ENCODE measurements around the gene CD59. TPM values are rescaled to one million over a fixed set of nuclear protein-coding genes. Genes with fewer than 3 reads are reported as not detected.

The CD59 gene
- total and polyA plus RNA-seq, 9 of the 15 experiments (the other 6 are each of a cell fraction or from before 2014, with no cell fraction given) = 38.1 to 338 (median 173) TPM

DNA sequence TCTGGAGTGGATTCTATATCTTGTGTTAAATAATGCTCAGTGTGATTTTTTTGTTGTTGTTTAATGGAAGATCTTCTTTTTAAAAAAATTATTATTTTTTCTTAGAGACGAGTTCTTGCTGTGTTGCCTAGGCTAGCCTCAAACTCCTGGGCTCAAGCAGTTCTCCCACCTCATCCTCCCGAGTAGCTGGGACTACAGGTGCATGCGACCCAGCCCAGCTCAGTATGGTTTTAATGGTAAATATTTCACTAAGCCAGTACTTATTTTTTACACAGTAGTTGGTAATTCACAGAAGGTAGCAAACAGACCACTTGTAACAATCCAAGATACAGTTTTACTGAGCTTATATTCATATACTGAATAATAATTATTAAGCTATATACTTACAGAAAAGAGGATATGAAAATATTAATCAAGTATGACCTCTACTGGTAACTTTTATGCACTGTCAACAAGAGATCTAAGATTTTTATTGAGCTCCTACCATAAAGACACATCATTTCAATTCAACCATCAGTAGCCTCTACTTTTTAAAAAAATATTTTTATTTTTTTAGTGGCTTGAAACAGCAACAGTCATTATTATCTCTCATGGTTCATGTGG is 6.1 kb upstream of the CD59 start (continued):
- TF ChIP-seq FOXA3 (CRISPR knock-in tag; conservative IDR thresholded peaks at IDR 0.05 in 1 of 2, IDR thresholded peaks at IDR 0.05 in 1 of 2) (peak in 1 of 2 experiments; percentile 64; a peak in 1 of 4 replicates), ILF3 (IDR thresholded peaks at IDR 0.05; ENCODE audit: borderline replicate concordance) (0 out of 2 replicates have a peak, but pooled peaks have one; percentile 25), LARP7 (IDR thresholded peaks at IDR 0.05) (no peak)
- TF ChIP-seq, protein P1, sequence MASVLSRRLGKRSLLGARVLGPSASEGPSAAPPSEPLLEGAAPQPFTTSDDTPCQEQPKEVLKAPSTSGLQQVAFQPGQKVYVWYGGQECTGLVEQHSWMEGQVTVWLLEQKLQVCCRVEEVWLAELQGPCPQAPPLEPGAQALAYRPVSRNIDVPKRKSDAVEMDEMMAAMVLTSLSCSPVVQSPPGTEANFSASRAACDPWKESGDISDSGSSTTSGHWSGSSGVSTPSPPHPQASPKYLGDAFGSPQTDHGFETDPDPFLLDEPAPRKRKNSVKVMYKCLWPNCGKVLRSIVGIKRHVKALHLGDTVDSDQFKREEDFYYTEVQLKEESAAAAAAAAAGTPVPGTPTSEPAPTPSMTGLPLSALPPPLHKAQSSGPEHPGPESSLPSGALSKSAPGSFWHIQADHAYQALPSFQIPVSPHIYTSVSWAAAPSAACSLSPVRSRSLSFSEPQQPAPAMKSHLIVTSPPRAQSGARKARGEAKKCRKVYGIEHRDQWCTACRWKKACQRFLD (CRISPR knock-in tag; IDR thresholded peaks at IDR 0.05) = no peak

DNA sequence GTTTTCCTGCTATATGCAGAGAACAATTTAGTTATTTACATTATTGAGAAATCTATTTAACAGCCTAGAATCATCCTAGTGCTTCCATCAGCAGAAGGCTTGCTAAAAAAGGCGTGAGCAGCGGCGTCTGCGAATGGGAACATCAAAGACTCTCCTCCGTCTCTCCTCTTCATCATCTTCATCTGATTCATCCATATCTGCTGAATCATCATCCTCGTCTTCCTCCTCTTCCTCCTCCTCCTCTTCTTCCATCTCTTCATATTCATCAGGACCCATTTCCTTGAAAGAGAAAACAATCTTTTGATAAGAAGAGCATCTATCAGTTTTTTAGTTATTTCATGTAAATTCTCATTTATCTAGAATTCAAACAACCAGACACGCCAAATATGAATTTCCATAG is 5.6 kb upstream of the CD59 start:
- in situ Hi-C loops (cut with MboI) (no loop called here), intact Hi-C loops (cut with micrococcal nuclease) (loop anchor here (1.0 to 5.0 kb wide), 2 partner anchors 26 to 205 kb away; no protein-coding TSS in a partner anchor)
- Histone ChIP-seq H4K20me1 (replicated peaks; ENCODE audit: control insufficient read depth, insufficient read depth, low read length) (no peaks in the 10 kb centered on the region), H2AFZ (ENCODE audit: low read depth, low read length) (no peak overlapping the region), H3K4me2 (ENCODE audit: insufficient read depth, low read length) (no peak overlapping the region), H3K4me1 (replicated peaks in 1 of 2; ENCODE audit: control insufficient read depth in 2 of 2, insufficient read depth in 2 of 2, low read length in 2 of 2) (peaks cover 5 to 18% of the 10 kb centered on the region in 2 experiments; a peak in 3 of 5 replicates), H3K79me2 (ENCODE audit: control insufficient read depth, insufficient read depth, low read length) (no peaks in the 10 kb centered on the region), H3K36me3 (ENCODE audit: control insufficient read depth, insufficient read depth, low read length) (peaks cover 13% of the 10 kb centered on the region), H3K27me3 (ENCODE audit: control insufficient read depth in 2 of 2, insufficient read depth in 2 of 2, low read length in 2 of 2) (no peaks in the 10 kb centered on the region), H3K27ac (ENCODE audit: extremely low read depth, low read depth, low read length) (no peak overlapping the region), H3K9me3 (replicated peaks; ENCODE audit: control insufficient read depth, insufficient read depth, low read depth, low read length) (no peaks in the 10 kb centered on the region), H3K4me3 (no peak overlapping the region), H3K9ac (ENCODE audit: insufficient read depth in 1 of 2, low read depth in 2 of 2, low read length in 2 of 2) (no peak overlapping the region), H3K9me1 (ENCODE audit: control insufficient read depth, insufficient read depth, low read length) (no peaks in the 10 kb centered on the region)
- ChIA-PET CTCF (ENCODE audit: low intra/inter-chr PET ratio) (interaction anchor here (1.4 to 1.8 kb wide), 2 partner anchors 25 to 199 kb away, joined by 5 to 19 read pairs; no protein-coding TSS in a partner anchor), POLR2A (interaction anchor here (0.6 to 1.1 kb wide), 4 partner anchors 9 to 73 kb away, joined by 3 to 5 read pairs (median 3); no protein-coding TSS in a partner anchor)
- no TSS peak for BruUV-seq (replicated peaks)
- DNase-seq (ENCODE audit: extremely low read depth in 1 of 4, low spot score in 3 of 4) = no peak
- no peak for FAIRE-seq
- ATAC-seq = no peak
- 75% methylated on average over 7 of the region's 7 CpGs for WGBS (ENCODE audit: insufficient coverage, low coverage, missing lambda C conversion rate)
- no peak for TF ChIP-seq PCBP1 (IDR thresholded peaks at IDR 0.05; ENCODE audit: low read depth, low read length, poor library complexity, severe bottlenecking)
- TF ChIP-seq CSDE1 (IDR thresholded peaks at IDR 0.05) = no peak
- no peak for TF ChIP-seq RFX7 (CRISPR knock-in tag; IDR thresholded peaks at IDR 0.05)
- TF ChIP-seq ZFP36 (IDR thresholded peaks at IDR 0.05; ENCODE audit: low read depth, low read length, partially characterized antibody) = no peak
- no peak for TF ChIP-seq KHSRP (IDR thresholded peaks at IDR 0.05)
- TF ChIP-seq NR3C1 (CRISPR knock-in tag; IDR thresholded peaks at IDR 0.05) = no peak
- no peak for TF ChIP-seq JUN (IDR thresholded peaks at IDR 0.05; ENCODE audit: borderline replicate concordance, low read depth, low read length)
- TF ChIP-seq JUN (CRISPR knock-in tag; IDR thresholded peaks at IDR 0.05; ENCODE audit: borderline replicate concordance) = no peak
- no peak for TF ChIP-seq TARDBP (IDR thresholded peaks at IDR 0.05)
- no peak for TF ChIP-seq DIDO1 (tag; IDR thresholded peaks at IDR 0.05; ENCODE audit: low read depth)
- TF ChIP-seq, protein P2, sequence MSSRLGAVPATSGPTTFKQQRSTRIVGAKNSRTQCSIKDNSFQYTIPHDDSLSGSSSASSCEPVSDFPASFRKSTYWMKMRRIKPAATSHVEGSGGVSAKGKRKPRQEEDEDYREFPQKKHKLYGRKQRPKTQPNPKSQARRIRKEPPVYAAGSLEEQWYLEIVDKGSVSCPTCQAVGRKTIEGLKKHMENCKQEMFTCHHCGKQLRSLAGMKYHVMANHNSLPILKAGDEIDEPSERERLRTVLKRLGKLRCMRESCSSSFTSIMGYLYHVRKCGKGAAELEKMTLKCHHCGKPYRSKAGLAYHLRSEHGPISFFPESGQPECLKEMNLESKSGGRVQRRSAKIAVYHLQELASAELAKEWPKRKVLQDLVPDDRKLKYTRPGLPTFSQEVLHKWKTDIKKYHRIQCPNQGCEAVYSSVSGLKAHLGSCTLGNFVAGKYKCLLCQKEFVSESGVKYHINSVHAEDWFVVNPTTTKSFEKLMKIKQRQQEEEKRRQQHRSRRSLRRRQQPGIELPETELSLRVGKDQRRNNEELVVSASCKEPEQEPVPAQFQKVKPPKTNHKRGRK (tag; IDR thresholded peaks at IDR 0.05) = no peak
- TF ChIP-seq ZNF764 (CRISPR knock-in tag; IDR thresholded peaks at IDR 0.05; ENCODE audit: low read depth) = no peak
- no peak for TF ChIP-seq CBX8 (IDR thresholded peaks at IDR 0.05; ENCODE audit: borderline replicate concordance, extremely low read depth, low read depth, low read length, poor library complexity, severe bottlenecking)
- TF ChIP-seq HDGF (IDR thresholded peaks at IDR 0.05) = no peak

Measured in K562 (cell line).